Left renal pelvis (tissue), 4 donors: ENCODE measurements around the gene LRRC73. TPM values are rescaled to one million over a fixed set of nuclear protein-coding genes. Genes with fewer than 3 reads are reported as not detected.
"Not testable (repeated sequence)": the region's sequence is repeated elsewhere in the genome, so short reads cannot be mapped to it uniquely, and the experiment has no call there.

Experiments used
- DNase-seq, 4 donors: peaks; one replicate each; pipeline ENCODE4 v3.0.0-alpha.2; 2013; ENCODE audit warnings: low read depth in 4 of 4, low spot score in 3 of 4
- polyA plus RNA-seq, 4 donors: library from polyadenylated mRNA; unstranded; fragments of 120-200 nt; gene quantifications; one replicate each; pipeline ENCODE4 v1.2.1, GENCODE V29; 2013; ENCODE audit not compliant: insufficient read length in 4 of 4

The LRRC73 gene
- polyA plus RNA-seq, 4 donors: 0.25 to 1.2 (median 0.98) TPM

DNA sequence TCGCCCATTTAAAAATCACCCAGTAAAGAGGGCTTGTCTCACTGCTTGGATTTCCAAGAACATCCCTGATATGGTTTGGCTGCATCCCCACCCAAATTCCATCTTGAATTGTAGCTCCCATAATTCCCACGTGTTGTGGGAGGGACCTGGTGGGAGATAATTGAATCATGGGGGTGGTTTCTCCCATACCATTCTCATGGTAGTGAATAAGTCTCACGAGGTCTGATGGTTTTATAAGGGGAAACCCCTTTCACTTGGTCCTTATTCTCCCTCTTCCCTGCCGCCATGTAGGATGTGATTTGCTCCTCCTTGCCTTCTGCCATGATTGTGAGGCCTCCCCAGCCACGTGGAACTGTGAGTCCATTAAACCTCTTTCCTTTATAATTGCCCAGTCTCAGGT lies 42.9 kb downstream of the LRRC73 start:
- not testable (repeated sequence) for DNase-seq

- DNase-seq: no peak
These were observed 44.2 kb downstream of the LRRC73 start for GRCh38 chr6:43465948-43466347.

GRCh38 chr6:43464337-43464736 lies 45.8 kb downstream of the LRRC73 start:
- no peak for DNase-seq

GRCh38 chr6:43461936-43462335 lies 48.2 kb downstream of the LRRC73 start:
- DNase-seq: no peak

DNA sequence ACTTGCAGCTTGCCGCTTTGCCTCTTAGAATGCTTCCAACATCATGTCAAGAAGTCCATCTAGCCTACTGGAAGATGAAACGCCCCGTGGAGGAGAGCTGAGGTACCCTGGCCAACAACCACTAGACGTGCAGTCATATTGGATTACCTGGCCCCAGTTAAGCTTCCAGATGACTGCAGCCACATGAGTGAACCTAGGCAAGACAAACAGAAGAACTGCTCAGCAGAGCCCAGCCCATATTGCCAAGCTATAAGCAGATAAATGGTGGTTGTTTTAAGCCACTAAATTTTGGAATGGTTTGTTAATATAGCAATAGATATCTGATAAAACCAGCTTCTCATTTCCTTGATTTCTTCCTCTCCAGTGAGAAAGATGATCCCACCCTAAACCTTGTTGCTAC lies 50.1 kb downstream of the LRRC73 start:
- no peak for DNase-seq

DNA sequence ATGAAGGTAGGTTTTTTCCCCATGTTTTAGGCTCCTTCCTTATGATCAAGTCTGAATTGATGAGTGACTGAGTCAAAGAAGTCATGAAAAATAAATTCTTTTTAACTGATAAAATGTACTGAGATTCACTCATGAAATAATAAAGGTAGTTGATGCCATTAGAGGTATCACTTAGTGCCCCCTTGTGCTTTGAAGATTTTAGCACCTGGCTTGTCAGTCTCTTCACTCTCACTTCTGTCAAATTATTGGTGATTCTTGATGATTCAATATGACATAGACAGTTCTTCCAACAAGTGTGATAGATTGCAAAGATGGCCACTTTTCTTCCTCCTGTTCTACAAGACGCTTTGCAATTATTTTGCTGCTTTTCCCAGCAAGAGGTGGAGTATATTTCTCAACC lies 50.6 kb downstream of the LRRC73 start:
- no peak for DNase-seq

- not testable (repeated sequence) for DNase-seq
These were observed 52.0 kb downstream of the LRRC73 start for GRCh38 chr6:43458154-43458553.

DNA sequence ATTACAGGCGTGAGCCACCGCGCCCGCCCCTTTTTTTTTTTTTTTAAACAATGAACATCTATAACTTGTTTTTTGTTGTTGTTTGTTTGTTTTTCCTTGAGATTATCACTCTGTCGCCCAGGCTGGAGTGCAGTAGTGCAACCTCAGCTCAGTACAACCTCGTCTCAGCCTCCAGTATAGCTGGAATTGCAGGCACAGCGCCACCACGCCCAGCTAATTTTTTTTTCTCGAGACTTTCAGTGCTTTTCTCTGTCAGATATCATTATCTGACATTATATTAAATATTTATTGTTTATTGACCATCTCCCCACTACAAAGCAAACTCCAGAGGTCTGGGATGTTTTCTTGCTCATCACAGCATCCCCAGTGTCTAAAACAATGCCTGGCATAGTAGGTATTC lies 52.5 kb downstream of the LRRC73 start:
- no peak for DNase-seq

Other genes starting within 250 kb of the LRRC73 start
- gene SLC22A7, start 212.1 kb downstream of the LRRC73 start, polyA plus RNA-seq: under 1 TPM; 0.39 to 0.76 (median 0.58) TPM
- 1 to 10 TPM; 2.4 to 8.1 (median 4.0) TPM for gene CRIP3, start 201.5 kb downstream of the LRRC73 start, polyA plus RNA-seq
- gene ZNF318, start 140.7 kb downstream of the LRRC73 start, polyA plus RNA-seq: 10 to 100 TPM; 27.1 to 32.3 (median 28.4) TPM
- 10 to 100 TPM; 15.9 to 29.7 (median 21.4) TPM for gene ABCC10, start 82.8 kb downstream of the LRRC73 start, polyA plus RNA-seq
- gene DLK2, start 54.8 kb downstream of the LRRC73 start, polyA plus RNA-seq: 1 to 10 TPM; 1.1 to 1.8 (median 1.4) TPM
- 10 to 100 TPM; 26.5 to 46.5 (median 33.3) TPM for gene TJAP1, start 32.8 kb downstream of the LRRC73 start, polyA plus RNA-seq
- 100 to 1,000 TPM; 126 to 150 (median 145) TPM for gene YIPF3, start 6.6 kb upstream of the LRRC73 start, polyA plus RNA-seq
- 10 to 100 TPM; 24.6 to 43.6 (median 40.6) TPM for gene POLR1C, start 6.7 kb upstream of the LRRC73 start, polyA plus RNA-seq
- gene XPO5, start 65.7 kb upstream of the LRRC73 start, polyA plus RNA-seq: 10 to 100 TPM; 29.2 to 53.9 (median 49.5) TPM
- 10 to 100 TPM; 18.6 to 26.9 (median 20.4) TPM for gene POLH, start 65.8 kb upstream of the LRRC73 start, polyA plus RNA-seq
- gene GTPBP2, start 118.9 kb upstream of the LRRC73 start, polyA plus RNA-seq: 10 to 100 TPM; 41.1 to 60.9 (median 50.4) TPM
- gene MAD2L1BP, start 125.5 kb upstream of the LRRC73 start, polyA plus RNA-seq: 10 to 100 TPM; 18.5 to 28.7 (median 25.2) TPM
- gene RSPH9, start 134.7 kb upstream of the LRRC73 start, polyA plus RNA-seq: 1 to 10 TPM; 1.0 to 2.1 (median 1.3) TPM
- 10 to 100 TPM; 38.3 to 50.1 (median 44.8) TPM for gene MRPS18A, start 177.4 kb upstream of the LRRC73 start, polyA plus RNA-seq